GM19397 (cell line): ENCODE results near the gene CAMK2G.

ENCODE experiments used
- ATAC-seq: cut with Tn5 transposase; IDR thresholded peaks from one replicate; pipeline ENCODE4 v1.9.1; 2021; ENCODE audit warnings: mild to moderate bottlenecking, moderate library complexity; ENCODE audit not compliant: unreplicated experiment

CAMK2G gene

DNA sequence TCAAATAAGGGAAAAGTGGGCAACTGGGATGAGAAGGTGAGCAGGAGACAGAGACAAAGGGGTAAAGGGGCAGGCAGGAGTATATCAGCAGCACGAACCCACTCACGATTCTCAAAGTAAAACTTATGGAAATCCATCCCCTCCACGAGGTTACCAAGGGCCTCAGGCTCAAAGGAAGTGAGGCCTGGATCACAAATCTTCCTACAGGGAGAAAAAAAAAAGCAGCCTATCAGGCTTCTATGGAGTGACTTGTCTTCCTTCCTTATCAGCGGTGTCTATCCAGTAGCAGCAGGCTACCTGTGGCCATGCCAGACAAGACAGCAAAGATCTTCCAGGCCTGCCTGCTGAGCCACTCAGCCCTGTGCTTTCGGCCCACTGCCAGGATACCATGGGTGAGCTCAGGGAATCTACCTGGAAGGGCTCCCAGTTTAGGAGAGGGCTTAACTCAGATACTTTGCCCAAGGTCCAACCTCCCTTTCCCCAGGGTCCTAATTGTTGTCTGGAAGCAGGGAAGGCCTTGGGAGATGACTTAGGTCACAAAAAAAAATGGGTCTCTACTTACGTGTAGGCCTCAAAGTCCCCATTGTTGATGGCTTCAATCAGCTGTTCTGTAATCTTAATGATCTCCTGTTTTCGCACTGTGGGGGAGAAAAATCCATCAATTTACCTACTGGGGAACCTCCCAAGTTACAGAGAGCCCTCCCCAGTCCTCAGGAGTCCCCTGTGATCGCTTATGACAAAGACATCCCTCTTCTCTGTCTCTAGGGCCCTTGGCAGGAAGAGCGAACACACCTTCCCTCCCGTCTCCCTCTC is 57.2 kb downstream of the CAMK2G start:
- ATAC-seq: no peak

DNA sequence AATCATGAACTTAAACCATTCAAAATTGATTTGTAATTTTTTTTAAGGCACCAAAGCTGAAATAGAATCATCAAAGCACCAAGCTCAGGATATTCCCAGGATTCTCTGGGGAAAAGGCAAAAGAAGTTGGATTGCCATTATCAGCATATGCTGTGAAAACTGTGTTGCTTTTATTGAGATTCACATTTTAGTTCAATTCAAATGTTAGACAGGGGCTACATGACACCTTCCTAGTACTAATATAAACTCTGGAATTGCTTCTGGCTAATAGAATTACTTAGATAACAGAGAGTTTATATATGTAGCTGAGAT is 58.7 kb downstream of the CAMK2G start:
- ATAC-seq: no peak

DNA sequence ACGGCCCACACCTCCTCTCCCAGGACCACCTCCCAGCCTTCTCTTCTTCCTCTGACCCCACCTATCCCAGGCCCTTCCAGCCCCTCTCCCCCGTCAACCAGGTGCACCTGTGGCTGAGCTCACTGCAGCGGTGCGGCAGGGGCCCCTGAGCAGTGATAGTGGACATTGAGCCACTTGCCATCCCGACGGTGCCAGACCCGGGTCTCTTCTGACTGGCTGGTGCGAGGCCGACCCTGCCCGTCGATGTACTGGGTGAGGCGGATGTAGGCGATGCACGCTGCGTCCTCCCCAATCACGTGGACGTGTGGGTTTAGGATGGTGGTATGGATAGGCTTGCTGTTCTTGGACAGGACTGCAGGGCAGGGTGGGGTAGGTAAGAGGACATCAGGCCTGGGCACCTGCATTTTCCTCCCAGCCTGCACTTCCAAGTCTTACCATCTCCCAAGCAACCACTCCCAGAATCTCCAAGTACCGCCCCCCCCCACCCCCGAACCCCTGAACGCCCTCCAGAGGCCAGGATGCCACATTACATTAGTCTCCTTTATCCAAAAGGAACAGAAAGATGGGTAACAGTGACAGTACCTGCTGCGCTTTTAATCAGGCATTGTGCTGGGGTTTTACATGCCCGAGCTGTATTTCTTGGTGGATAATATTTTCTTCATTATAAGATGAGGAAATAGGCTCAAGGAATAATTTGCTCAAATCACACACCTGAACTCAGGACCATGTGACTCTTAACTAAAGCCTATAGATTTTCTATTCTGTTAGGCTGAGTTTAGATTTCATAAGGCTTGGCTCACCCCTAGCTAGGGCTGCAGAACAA is 59.2 kb downstream of the CAMK2G start:
- ATAC-seq: no peak

DNA sequence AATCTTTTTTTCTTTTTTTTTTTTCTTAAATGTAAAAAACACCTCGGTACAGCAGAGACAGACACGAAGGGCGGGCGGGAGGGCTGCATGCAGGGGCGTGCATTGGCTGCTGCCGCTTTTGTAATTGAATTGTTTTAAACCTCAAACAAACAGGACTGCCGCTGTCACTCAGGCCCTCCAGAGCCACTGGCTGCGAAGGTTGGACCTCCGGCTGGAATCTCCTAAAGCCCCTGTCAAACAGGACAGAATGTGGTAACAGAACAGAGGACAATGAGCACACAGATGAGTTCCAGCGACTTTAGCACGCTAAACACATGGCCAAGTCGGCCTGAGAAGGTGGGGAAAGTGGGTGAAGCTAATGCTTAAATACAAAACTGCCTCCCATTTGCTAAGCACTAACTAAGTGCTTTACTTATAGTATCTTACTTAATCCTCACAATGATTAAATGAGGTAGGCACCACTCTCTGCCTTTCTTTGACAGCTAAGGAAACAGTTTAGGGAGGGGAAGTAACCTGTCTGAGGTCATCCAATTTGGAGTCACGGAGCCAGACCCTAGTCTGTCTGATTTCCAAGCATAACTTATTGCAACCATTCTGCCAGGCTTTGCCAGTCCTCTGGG is 60.0 kb downstream of the CAMK2G start:
- no peak for ATAC-seq

DNA sequence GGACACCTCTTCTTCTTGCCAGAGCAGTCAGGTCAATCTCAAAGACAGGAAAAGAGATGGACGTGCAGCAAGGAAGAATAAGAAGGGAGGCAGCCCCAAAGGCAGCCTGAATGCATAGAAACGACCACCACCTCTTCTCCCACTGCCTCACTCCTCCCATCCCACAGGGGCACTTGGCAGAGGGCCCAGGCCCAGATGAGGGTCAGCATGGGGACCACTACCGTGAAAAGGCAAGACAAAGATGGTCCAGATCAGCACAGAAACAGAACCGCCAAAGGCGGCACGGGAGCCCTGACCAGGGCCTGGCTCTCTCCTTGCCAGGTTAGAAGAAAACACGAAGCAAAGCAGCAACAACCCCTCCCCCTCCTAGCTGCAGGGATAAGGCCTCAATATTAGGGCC is 61.0 kb downstream of the CAMK2G start:
- no peak for ATAC-seq

DNA sequence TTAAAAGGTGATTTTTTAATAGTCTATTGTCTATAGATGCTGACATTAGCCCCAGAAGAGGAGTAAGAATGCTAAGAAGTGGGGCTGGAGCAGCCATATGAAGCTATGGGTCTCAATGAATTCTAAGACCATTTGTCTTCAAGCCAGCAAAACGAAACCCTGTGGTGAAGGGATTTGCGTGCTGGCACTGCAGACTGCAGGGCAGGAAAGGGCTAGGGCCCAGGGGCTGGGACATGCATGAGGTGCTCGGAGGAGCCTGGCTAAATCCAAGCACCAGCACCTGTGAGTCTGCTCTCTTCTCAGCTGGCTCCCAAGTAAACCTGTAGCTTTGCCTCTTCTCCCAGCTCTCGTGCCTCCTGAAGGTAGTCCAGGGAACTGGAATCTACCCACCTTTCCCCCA is 61.7 kb downstream of the CAMK2G start:
- no peak for ATAC-seq

DNA sequence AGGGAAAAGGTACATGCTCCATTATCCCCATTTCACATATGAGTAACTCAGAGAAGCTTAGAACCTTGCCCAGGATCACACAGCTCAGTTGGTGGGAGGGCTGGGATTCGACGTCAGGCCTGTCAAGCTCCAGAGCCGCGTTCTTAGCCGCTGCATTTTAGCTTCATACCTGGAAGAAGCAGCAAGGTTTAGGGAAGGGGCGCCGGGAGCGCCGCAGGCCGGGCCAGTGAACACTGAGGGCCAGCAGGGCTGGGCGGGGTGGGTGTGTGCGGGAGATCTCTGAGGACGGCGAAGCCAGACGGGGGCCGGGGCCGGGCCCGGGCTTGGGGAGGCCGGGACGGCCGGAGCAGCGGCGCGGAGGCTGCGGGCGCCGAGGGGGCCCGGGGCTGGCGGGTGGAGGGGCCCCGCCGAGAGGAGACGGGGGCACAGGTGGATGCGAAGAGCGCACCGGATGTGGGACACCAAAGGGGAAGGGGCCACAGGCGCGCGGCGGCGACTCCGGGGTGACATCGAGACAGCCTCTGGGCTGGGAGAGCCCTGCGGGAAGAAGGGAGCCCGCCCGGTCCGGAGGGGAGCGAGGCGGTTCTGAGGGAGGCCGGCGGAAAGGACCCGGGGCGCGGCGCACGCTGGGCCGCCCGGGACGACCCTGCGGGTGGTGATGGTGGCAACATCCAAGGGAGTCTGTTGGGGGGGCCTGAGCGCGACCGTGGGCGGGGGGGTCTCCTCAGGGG is 63.5 kb downstream of the CAMK2G start:
- peak; percentile 26 for ATAC-seq

DNA sequence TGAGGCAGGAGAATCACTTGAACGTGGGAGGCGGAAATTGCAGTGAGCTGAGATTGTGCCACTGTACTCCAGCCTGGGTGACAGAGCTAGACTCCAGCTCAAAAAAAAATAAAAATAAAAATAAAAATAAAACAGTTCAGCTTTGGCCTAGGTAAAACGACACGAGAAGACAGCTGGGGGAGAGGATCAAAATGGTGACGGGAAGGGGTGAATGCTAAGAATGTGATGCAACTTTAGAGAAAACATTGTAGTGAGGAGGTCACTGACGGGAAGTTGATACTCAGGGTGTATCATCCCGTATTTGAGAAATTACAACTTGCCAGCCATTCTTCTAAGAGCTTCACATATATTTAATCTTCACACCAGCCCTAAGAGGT is 64.0 kb downstream of the CAMK2G start:
- ATAC-seq: no peak

DNA sequence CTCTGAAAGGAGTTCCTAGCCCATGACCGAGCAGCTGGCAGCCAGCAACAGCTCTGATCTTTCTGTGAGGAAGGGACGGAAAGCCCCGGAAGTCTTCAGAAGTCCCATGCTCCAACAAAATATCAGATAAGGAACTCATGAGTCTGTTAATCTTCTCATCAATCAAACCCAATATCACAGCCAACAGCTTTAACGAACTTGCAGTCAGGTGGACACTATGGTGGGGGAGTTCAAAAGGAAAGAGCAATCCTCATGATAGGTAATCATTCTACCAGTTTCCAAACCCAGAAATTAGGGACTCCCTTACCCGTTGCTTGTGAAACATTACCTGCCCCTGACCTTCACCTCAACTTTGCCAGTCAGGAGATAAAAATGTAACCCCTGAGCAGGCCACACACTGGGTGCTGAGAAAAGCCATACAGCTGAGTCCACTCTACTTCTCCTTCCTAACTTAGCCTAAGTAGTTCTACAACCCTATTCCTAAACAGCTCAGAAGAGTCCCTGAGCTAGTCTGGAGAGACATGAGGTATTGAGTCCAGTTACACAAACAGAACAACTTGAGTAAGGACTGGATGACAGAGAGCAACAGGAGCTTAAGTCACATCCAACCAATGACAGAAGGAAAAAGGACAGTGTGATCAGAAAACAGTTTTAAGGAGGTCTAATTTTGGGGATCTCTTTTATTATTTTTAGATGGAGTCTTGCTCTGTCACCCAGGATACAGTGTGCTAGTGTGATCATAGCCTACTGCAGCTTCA is 65.1 kb downstream of the CAMK2G start:
- no peak for ATAC-seq

DNA sequence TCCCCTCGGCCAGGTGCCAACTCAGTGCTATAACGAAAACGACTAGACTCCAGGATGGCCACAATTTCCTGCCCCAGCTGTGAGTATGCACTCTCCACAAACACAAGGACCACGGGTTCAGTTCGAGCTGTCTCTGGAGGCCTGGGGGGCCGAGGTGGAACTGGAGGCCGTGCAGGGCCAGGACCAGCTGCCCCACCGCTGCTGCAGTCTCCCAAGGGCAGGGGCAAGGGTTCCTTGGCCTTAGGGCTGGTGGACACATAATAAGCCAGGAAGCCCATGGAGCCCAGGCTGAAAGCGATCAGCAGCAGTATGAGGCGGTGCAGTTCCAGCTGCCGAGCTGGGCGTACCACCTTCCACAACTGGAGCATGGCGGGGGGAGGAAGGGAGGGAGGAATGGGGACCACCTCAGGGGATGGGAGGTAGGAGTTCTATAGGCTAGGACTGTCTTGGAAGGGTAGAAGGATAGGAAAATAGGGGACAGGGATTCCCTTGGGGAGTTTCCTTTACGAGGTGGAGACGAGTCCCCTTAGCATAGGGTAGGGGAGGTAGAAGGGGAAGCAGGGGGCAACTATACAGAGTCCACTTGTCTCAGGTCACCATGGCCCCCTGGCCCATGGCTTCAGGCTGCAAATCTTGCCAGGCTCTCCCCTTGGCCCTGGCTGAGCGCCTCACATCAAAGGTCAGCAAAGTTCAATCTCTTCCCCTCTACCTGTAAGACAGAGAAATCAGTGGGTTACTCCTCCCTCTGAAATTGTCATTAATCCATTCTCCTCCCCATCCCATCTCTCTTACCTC is 66.1 kb downstream of the CAMK2G start:
- ATAC-seq: no peak

DNA sequence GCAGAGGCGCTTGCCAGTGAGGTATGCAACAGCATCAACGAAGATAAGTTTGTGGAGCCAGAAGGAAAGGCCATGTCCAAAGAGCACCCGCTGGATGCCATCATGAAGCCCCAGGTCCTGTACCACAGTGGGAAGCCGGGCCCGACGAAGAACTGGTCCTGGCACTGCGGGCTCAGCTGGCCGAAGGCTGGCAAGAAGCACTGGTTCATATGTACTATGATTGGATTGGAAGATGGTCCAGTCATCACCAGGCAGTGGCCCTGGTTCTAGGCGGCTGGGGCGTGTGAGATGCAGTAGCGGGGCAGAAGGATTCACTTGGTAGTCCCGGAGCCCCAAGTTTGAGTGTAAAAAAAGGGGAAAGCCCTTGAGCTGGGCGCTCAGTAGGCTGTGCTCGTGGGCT is 66.9 kb downstream of the CAMK2G start:
- ATAC-seq: no peak

DNA sequence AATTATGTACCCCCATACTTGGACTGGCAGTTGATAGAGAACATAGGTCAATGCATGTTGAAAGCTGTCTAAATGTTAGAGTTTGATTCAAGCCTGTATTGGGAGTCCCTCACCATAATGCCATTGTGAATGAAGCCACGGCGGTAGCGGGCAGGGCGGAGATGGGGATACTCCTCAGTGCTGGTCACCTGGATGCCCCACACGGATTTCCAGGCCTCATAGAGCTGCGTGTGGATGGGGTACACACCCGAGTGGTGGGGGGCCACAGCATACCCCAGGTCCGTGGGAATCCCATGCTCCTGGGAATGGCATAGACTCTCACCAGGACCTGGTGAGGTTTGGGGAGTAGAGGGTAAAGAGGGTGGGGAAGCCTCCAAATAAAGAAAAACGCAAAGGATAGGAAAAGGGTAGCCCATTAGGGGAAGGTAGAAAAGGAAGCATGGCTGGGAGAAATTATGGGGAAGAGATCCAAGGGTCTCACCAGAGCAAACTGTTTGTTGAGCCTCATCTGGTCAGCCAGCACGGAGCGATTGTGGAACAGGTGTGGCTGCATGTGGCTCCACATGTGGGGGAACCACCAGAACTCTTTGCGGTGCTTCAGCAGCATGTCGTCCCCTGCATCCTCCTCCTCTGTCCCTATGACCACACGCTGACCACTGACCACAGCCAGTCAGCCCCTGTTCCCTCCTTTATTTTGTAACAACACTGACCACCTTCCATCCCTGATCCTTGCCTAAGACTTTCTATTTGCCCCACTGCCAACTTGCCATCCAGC is 68.0 kb downstream of the CAMK2G start:
- no peak for ATAC-seq

DNA sequence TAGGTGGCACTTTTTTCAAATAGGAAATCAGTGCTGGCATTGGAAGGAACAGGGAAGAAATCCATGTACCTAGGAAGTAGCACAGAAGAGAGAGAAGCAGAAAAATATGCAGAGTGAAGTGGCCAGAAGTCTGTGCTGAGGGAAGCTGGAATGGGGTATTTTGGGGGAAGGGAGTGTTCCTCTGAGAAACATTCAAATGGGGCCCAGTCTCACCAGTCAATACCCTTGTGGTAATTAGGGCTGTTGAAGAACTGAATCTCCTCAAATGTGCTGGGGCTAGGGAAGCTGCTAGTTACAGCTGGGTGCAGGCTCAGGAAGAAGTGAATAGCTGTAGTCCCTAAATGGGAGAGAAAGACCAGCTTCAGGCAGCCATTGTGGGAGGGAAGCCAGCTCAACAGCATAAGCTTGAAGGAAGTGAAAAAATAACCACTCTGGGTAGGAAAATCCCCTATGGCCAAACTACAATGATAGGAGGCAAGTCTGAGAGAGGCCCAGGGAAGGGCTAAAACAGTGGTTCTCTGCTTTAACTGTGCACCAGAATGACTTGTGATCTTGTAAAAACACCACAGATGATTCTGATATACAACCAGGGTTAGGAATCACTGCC is 70.6 kb downstream of the CAMK2G start:
- peak; percentile 62 for ATAC-seq

DNA sequence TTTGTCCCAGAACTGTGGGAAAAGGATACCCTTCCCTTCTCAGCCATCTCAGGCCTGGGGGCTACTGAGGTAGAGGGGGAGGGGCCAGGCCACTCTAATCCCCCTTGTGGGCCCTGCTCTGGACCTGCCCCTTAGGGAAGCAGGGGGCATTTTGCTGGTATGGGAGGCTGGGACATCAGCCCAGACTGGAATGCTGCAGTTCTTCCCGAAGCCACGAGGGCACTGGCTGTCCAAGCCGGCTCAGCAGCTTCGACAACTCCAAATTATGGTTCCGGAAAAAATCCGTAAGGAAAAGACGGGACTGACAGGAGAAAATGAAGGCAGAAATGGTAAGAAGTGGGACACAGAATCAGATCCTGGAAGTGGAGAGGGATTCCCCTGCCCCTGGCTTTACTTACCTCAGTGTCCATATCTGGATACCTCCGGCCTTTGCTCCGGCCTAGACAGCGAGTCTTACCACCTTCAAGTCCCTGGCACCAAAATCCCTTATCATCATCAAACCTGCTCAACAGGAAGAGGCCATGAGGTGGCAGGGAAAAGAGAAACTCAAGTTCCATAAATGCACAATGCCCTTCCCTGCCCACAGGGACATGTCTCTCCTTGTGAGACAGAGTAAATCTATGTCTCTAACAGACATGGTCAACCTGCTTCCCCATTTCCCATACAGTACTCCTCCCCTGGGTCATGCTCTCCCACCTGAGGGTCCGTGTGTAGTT is 71.9 kb downstream of the CAMK2G start:
- no peak for ATAC-seq

DNA sequence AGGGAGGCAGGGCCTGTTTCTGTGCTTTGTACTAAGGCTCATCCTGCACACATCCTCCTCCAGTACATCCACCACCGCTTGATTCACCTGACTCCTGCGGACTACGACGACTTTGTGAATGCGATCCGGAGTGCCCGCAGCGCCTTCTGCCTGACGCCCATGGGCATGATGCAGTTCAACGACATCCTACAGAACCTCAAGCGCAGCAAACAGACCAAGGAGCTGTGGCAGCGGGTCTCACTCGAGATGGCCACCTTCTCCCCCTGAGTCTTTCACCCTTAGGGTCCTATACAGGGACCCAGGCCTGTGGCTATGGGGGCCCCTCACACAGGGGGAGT is 73.1 kb downstream of the CAMK2G start:
- no peak for ATAC-seq

DNA sequence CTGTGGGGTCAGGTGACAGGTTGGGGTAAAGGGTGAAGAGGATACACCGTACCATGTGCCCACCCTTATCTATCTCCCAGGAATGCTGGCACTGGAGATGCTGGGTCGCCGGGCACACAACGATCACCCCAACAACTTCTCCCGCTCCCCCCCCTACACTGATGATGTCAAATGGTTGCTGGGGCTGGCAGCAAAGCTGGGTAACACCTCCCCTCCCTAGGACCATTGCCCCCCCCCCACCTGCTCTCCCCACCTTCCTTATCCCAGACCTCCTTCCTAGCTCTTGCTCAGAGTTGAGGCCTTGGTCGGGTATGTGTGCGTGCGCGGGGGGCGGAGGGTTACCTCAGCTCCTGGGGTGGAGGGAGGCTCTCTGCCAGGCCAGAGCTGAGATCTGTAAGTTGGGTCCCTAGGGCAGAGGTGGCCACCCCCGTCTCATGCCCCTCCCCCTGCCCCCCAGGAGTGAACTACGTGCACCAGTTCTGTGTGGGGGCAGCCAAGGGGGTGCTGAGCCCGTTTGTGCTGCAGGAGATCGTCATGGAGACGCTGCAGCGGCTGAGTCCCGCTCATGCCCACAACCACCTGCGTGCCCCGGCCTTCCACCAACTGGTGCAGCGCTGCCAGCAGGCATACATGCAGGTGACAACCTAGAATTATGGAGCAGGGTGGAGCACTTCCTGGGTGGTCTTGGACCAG is 73.6 kb downstream of the CAMK2G start:
- no peak for ATAC-seq

DNA sequence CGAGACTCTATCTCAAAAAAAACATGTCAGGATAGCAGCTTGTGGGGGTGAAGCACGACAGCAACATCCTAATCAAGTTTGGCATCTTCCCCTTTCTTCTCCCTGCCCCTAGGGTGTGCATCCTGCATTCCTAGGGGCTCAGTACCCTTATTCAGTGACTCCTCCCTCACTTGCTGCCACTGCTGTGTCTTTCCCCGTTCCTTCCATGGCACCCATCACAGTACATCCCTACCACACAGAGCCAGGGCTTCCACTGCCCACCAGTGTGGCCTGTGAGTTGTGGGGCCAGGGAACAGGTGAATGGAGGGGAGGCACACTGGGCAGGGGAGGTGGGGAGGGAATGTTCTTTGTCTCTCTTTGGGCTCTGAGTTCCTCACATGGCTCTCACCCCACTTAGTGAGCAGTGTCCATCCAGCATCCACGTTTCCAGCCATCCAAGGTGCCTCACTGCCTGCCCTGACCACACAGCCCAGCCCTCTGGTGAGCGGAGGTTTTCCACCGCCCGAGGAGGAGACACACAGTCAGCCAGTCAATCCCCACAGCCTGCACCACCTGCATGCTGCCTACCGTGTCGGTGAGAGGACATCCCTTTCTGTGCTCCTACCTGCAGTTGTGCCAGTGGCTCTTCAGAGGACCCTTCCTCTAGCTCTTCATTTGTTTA is 74.3 kb downstream of the CAMK2G start:
- ATAC-seq: no peak
